Central memory CD8-positive, alpha-beta T cell (primary cell): Measurements from ENCODE around the gene AIG1.
"Not testable (repeated sequence)": the region's sequence is repeated elsewhere in the genome, so short reads cannot be mapped to it uniquely, and the experiment has no call there.

ENCODE experiments used
- ATAC-seq: fragments of 150-1000 bp; cut with Tn5 transposase; replicated peaks from 2 replicates; pipeline ENCODE4 v1.10.0; 2022; ENCODE audit warnings: mild to moderate bottlenecking, moderate FRiP score, moderate number of reproducible peaks; ENCODE audit not compliant: poor library complexity, severe bottlenecking; ENCODE audit errors: extremely low read depth
- DNase-seq, 2 donors: peaks; one replicate each; pipeline ENCODE4 v3.0.0; 2021; ENCODE audit warnings: low spot score in 2 of 2
- H3K27ac Mint-ChIP-seq: one replicate; pipeline ENCODE4 v1.8.0; 2022; ENCODE audit warnings: low read depth, mild to moderate bottlenecking, moderate library complexity, mixed read lengths
- H3K27me3 Mint-ChIP-seq: one replicate; pipeline ENCODE4 v1.8.0; 2022; ENCODE audit warnings: mixed read lengths
- H3K36me3 Mint-ChIP-seq: one replicate; pipeline ENCODE4 v1.8.0; 2022; ENCODE audit warnings: mild to moderate bottlenecking, moderate library complexity, mixed read lengths; ENCODE audit not compliant: insufficient read depth
- H3K4me1 Mint-ChIP-seq: one replicate; pipeline ENCODE4 v1.8.0; 2022; ENCODE audit warnings: mixed read lengths
- H3K4me3 Mint-ChIP-seq: one replicate; pipeline ENCODE4 v1.8.0; 2022; ENCODE audit warnings: mild to moderate bottlenecking, moderate library complexity, mixed read lengths
- H3K9me3 Mint-ChIP-seq: one replicate; pipeline ENCODE4 v1.8.0; 2022; ENCODE audit warnings: mixed read lengths

AIG1 gene

DNA sequence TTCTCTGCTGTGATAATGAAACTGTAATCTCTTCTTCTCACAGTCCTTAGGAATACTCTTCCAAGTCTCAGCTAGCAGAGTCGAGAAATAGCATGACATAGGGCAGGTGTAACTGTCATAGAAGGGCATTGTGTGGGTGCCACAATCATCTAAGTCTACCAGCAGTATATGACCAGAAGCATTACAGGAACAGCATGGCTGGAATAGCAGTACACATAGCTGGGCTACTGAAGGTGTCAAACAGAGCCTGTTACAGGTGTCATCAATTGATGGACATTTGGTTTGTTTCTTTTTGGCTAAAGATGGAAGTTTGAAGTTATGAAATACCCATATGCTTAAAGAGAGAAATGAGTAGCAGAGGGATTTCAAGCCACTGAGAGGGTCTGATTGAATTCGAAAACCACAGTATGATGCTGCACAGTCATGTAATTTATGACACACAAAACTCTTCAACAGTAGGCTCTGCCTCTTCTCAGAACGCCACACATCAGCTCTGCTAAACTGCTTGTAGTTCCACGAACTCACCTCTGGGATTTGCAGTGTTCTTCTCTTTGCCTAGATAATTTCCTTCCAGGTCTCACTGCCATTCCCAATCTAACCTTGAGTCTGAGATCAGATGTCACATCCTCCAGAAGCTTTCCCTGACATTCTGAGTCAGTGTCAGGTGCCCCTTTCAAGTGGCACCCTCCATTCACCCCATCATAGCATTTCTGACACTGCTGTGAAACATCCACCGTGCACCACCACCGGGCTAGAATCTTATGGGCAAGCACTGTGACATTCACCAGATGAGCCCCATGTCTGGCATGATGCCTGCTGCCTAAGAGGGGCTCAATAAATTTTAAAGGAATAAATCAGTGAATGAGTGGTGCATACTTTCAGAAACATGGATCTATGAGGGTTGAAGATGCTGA is 238.8 kb downstream of the AIG1 start:
- no peak overlapping the region for H3K27ac Mint-ChIP-seq
- no peak for ATAC-seq
- H3K4me3 Mint-ChIP-seq: no peak overlapping the region
- H3K9me3 Mint-ChIP-seq: no peaks in the 10 kb centered on the region
- H3K27me3 Mint-ChIP-seq: no peaks in the 10 kb centered on the region
- H3K36me3 Mint-ChIP-seq: no peaks in the 10 kb centered on the region
- DNase-seq: no peak
- H3K4me1 Mint-ChIP-seq: peaks cover 10% of the 10 kb centered on the region

DNA sequence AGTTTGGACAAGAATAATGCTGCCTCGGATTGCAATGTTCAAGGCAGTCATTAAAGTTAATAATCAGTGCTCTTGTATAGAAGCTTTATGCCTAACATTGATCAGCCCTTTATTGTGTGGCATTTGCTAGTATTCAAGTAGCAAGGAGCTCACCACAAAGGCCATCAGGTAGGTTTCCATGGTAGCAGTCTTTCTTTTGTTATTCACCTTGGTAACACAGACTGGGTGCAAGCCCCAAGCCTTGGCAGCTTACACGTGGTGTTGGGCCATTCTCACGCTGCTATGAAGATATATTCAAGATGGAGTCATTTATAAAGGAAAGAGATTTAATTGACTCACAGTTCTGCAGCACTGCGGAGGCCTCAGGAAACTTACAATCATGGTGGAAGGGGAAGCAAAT is 240.5 kb downstream of the AIG1 start:
- Mint-ChIP-seq H3K36me3 (no peaks in the 10 kb centered on the region), H3K27ac (no peak overlapping the region), H3K4me1 (peaks cover 10% of the 10 kb centered on the region), H3K4me3 (no peak overlapping the region), H3K27me3 (no peaks in the 10 kb centered on the region), H3K9me3 (no peaks in the 10 kb centered on the region)
- no peak for ATAC-seq
- DNase-seq: no peak

DNA sequence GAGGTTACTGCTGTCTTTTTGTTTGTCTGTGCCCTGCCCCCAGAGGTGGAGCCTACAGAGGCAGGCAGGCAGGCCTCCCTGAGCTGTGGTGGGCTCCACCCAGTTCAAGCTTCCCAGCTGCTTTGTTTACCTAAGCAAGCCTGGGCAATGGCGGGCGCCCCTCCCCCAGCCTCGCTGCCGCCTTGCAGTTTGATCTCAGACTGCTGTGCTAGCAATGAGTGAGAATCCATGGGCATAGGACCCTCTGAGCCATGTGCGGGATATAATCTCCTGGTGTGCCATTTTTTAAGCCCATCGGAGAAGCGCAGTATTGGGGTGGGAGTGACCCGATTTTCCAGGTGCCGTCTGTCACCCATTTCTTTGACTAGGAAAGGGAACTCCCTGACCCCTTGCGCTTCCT is 247.1 kb downstream of the AIG1 start:
- not testable (repeated sequence) for H3K9me3 Mint-ChIP-seq, H3K36me3 Mint-ChIP-seq, H3K27ac Mint-ChIP-seq, H3K4me1 Mint-ChIP-seq, DNase-seq, ATAC-seq, H3K4me3 Mint-ChIP-seq
- peaks cover 13% of the 10 kb centered on the region for H3K27me3 Mint-ChIP-seq

DNA sequence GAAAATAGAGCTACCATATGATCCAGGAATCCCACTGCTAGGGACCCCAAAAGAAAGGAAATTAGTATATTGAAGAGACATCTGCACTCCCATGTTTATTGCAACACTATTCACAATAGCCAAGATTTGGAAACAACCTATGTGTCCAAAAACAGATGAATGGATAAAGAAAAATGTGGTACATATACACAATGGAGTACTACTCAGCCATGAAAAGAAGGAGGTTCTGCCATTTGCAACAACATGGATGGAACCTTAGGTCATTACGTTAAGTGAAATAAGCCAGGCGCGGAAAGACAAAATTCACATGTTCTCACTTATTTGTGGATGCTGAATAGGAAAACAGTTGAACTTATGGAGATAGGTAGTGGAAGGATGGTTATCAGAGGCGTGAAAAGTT is 252.5 kb downstream of the AIG1 start:
- Mint-ChIP-seq H3K36me3 (no peaks in the 10 kb centered on the region), H3K27ac (no peak overlapping the region), H3K4me3 (no peak overlapping the region), H3K27me3 (peaks cover 13% of the 10 kb centered on the region), H3K9me3 (peaks cover 6% of the 10 kb centered on the region), H3K4me1 (no peaks in the 10 kb centered on the region)
- DNase-seq (no peak), ATAC-seq (no peak)

DNA sequence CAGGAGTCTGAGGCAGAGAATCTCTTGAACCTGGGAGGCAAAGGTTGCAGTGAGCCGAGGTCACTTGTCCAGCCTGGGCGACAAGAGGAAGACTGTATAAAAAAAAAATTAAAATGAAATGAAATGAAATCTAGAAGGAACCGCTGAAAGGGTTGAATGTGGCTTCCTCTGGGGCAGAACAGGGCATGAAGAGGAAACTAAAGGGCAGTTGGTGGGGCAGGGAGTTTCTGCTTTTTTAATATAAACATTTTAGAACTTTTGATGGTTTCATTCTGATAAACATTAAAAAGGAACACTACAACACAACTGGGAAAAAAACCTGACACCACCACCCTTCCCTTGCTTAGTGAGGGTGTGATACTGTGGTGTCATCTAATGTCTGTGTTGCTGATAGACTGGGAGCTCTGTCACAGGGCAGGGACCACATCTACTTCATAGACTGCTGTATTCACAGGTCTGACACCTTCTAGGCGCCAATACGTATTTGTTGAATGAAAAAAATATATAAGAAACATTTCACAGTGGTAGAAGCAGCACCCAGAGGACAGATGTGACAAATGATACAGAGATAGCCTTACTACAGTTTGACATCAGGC is 260.9 kb downstream of the AIG1 start:
- Mint-ChIP-seq H3K27me3 (no peaks in the 10 kb centered on the region), H3K27ac (no peak overlapping the region), H3K9me3 (peaks cover under 1% of the 10 kb centered on the region), H3K36me3 (no peaks in the 10 kb centered on the region), H3K4me3 (no peak overlapping the region), H3K4me1 (no peaks in the 10 kb centered on the region)
- no peak for DNase-seq
- ATAC-seq: peak; percentile 67

DNA sequence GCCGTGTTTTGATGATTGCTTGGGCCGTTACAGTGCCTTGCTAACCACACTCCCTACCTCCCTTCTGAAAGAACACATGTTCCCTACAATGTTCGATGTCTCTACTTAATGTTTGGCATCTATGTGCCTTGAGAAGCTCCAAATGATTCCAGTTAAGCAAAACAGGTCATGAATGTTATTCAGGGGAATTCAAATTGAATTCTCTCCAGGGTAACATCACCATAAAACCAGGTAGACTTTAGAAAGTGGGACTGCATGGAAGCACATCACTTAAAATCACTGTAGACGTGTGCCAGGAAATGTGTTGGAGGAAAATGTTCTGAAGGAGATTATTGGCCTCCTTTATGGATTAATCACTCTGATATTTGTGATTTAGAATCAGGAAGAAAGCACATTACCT is 261.7 kb downstream of the AIG1 start:
- Mint-ChIP-seq H3K4me3 (no peak overlapping the region), H3K36me3 (no peaks in the 10 kb centered on the region), H3K27me3 (no peaks in the 10 kb centered on the region), H3K27ac (no peak overlapping the region), H3K4me1 (no peaks in the 10 kb centered on the region), H3K9me3 (no peaks in the 10 kb centered on the region)
- ATAC-seq (no peak), DNase-seq (no peak)

DNA sequence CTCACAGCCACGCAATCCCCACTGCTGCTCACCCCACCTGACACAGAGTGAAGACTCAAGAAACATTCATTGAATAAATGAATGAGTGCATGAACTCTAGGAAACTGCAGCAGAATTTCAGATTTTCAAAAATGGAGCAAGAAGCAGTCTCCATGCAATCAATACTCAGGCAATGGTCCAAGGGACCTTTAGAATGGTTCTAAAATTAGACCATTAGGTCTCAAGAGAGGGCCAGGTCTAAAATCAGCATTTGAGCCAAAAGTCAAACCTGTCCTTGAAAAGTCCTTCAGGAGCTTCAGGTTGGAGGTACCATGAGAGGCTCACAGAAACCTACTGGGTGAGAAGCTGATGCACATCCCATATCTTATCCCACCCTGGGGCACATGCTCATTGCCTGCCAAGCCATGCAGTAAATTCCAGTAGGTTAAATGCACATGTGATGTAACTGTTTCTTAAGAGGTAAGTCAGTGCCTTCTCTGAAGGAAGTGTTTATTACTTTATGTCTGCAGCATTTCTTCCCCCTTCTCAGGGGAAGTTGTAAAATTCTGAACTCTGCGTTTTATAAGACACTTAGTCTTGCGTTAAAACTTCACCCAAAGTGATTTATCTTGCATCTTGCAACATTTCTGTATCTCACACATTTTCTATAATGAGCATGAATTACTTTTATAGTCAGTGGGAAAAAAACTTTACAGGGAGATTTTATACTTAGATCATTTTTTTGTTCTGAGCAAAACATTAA is 263.2 kb downstream of the AIG1 start:
- H3K27me3 Mint-ChIP-seq: no peaks in the 10 kb centered on the region
- no peak overlapping the region for H3K27ac Mint-ChIP-seq
- H3K4me3 Mint-ChIP-seq: no peak overlapping the region
- DNase-seq: no peak
- no peaks in the 10 kb centered on the region for H3K4me1 Mint-ChIP-seq
- no peak for ATAC-seq
- H3K36me3 Mint-ChIP-seq: no peaks in the 10 kb centered on the region
- H3K9me3 Mint-ChIP-seq: no peaks in the 10 kb centered on the region

DNA sequence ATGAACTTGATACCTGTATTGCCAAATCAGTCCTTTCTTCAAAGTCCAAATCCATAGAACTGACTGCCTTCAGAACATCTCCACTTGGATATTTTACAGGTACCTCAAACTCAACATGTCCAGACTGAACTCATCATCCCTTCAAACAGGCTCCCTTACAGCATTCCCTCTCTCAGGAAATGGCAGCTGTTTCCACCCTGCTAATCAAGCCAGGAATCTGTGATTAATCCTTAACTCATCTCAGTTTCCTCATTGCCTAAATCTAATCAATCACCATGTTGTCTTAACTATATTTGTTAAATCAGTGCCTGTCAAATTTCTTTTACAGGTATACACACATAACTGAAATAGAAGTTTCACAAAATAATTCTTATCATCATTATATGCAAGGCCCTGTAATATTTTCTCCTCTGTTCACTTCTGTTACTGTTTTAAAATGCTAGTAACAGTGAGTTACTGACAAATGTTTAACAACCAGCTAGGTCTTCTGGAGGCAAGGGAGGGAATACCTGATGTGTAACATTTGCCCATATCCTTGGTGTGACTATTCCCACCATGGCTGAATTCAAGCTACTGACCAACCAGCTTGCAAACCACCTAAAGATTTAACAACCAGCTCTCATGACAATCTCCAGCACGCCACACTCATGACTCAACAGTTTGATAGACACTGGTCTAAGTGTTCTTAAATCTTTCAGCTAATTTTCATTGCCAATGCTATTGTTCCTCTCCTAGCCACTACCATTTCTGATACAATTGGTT is 264.9 kb downstream of the AIG1 start:
- Mint-ChIP-seq H3K9me3 (no peaks in the 10 kb centered on the region), H3K4me3 (no peak overlapping the region), H3K27ac (no peak overlapping the region), H3K4me1 (no peaks in the 10 kb centered on the region), H3K27me3 (no peaks in the 10 kb centered on the region), H3K36me3 (no peaks in the 10 kb centered on the region)
- DNase-seq (no peak), ATAC-seq (no peak)

DNA sequence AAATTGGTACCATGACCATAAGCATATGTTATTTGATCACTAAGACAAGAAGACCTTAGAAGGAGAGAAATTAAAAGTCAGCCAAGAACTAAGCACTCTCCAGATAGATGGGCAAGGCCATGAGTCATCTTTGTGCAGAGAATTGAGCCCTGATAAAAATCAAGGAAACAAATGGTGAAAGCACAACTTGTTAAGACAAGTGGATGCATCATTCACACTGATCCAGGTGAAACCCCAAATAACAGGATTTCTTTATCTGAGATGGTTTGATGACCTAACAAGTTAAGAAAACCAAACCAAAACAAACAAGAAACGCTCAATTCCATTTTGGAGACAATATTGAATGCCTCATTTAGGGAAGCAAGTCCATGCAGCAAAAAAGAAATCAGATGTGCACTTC is 268.2 kb downstream of the AIG1 start:
- Mint-ChIP-seq H3K27ac (no peak overlapping the region), H3K4me3 (no peak overlapping the region), H3K36me3 (no peaks in the 10 kb centered on the region), H3K27me3 (no peaks in the 10 kb centered on the region), H3K4me1 (no peaks in the 10 kb centered on the region), H3K9me3 (no peaks in the 10 kb centered on the region)
- no peak for ATAC-seq
- DNase-seq: no peak

DNA sequence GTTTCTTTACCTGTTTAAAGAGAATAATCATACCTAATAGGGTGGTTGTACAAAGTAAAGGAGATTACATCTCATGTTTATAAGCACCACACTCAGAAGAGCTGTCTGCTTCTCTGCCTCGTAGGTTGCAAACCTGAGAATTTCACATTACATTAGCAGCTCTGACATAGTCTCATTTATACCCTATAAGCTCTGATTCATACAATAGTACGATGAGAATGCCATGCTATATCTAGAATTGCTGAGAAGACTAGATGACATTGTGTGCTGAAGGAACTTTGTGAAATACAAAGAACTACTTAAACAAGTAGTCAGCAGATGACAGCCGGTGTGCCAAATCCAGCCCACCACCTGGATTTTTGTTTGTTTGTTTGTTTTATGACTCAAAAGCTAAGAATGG is 268.6 kb downstream of the AIG1 start:
- Mint-ChIP-seq H3K4me3 (no peak overlapping the region), H3K9me3 (no peaks in the 10 kb centered on the region), H3K36me3 (no peaks in the 10 kb centered on the region), H3K27me3 (no peaks in the 10 kb centered on the region), H3K4me1 (no peaks in the 10 kb centered on the region), H3K27ac (no peak overlapping the region)
- no peak for ATAC-seq
- no peak for DNase-seq

DNA sequence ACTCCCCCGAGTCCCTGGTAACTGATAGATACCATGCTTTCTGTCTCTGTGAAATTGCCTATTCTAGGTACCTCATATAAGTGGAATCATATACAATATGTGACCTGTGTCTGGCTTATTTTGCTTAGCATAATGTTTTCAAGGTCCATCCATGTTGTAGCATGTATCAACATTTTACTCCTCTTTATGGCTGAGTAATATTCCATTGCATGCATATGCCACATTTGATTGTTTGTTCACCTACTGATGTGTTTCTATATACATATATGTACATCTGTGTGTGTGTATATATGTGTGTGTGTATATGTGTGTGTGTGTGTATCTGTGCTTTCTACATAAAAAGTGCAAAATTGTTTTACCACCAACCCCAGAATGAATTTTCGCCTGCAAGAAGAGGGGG is 270.7 kb downstream of the AIG1 start:
- Mint-ChIP-seq H3K36me3 (no peaks in the 10 kb centered on the region), H3K4me1 (no peaks in the 10 kb centered on the region), H3K4me3 (no peak overlapping the region), H3K9me3 (no peaks in the 10 kb centered on the region), H3K27me3 (no peaks in the 10 kb centered on the region), H3K27ac (no peak overlapping the region)
- ATAC-seq (no peak), DNase-seq (no peak)

DNA sequence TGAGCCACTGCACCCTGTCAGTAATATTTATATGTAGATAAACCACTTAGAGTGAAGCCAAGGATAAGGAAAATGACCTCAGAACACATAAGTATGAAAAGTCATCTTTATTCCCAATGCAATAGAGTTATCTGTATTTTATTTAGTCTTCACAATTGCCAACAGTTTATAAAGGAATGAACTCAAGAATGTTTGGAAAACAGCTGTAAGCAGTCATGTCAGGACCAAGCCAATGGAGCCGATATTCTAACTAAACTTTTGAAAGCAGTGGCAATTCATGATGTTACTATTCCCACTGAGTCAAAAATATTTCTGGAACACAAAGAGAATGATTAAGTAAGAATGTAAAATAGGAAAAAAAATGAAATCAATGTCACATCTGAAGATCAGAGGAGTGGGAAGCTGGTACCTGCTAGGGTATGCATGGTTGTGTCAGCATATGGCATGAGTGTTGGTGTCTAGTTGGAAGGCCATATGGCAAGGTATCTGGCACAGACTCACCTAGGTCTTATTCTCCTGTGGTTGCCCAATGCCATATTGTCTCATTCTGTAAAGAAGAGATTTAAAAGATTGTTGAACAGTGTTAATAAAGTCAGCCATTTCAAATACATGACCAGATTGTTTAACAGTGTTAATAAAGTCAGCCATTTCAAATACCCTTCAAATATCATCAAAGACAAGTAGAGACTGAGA is 271.6 kb downstream of the AIG1 start:
- no peak for ATAC-seq

More for the DNA sequence above, 271.6 kb downstream of the AIG1 start:
- Mint-ChIP-seq H3K36me3 (no peaks in the 10 kb centered on the region), H3K27me3 (no peaks in the 10 kb centered on the region), H3K27ac (no peak overlapping the region), H3K4me1 (no peaks in the 10 kb centered on the region), H3K9me3 (no peaks in the 10 kb centered on the region), H3K4me3 (no peak overlapping the region)
- no peak for DNase-seq
